Hepatocyte (in vitro differentiated cells): Measurements from ENCODE around the gene NTSR1. TPM values are rescaled to one million over a fixed set of nuclear protein-coding genes. Genes with fewer than 3 reads are reported as not detected.

ENCODE experiments used
- DNase-seq: peaks from one replicate; pipeline ENCODE4 v3.0.0-alpha.2; 2016; ENCODE audit warnings: low spot score
- H2AFZ ChIP-seq: fragments of 200-600 bp; sonication (generic); 2 replicates; pipeline ENCODE4 v1.6.0; 2016; ENCODE audit warnings: antibody characterized with exemption, mild to moderate bottlenecking
- H3K27ac ChIP-seq: fragments of 200-600 bp; sonication (generic); 2 replicates; pipeline ENCODE4 v1.5.1; 2016; ENCODE audit warnings: mild to moderate bottlenecking
- H3K27me3 ChIP-seq: fragments of 200-600 bp; sonication (generic); 2 replicates; pipeline ENCODE4 v1.6.1; 2016
- H3K36me3 ChIP-seq: fragments of 200-600 bp; sonication (generic); replicated peaks from 2 replicates; pipeline ENCODE4 v1.5.1; 2016; ENCODE audit warnings: low read depth; ENCODE audit not compliant: insufficient read depth
- H3K4me1 ChIP-seq: fragments of 200-600 bp; sonication (generic); 2 replicates; pipeline ENCODE4 v1.5.1; 2016; ENCODE audit warnings: mild to moderate bottlenecking, moderate library complexity; ENCODE audit not compliant: insufficient read depth
- H3K4me2 ChIP-seq: fragments of 200-600 bp; sonication (generic); 2 replicates; pipeline ENCODE4 v1.6.0; 2016
- H3K4me3 ChIP-seq: fragments of 200-600 bp; sonication (generic); 2 replicates; pipeline ENCODE4 v1.5.1; 2016; ENCODE audit warnings: mild to moderate bottlenecking
- H3K79me2 ChIP-seq: fragments of 200-600 bp; sonication (generic); 2 replicates; pipeline ENCODE4 v1.6.0; 2017; ENCODE audit warnings: mild to moderate bottlenecking
- H3K9me2 ChIP-seq: fragments of 200-600 bp; sonication (generic); replicated peaks from 2 replicates; pipeline ENCODE4 v1.6.0; 2017; ENCODE audit warnings: mild to moderate bottlenecking; ENCODE audit not compliant: insufficient read depth
- H3K9me3 ChIP-seq: fragments of 200-600 bp; sonication (generic); 2 replicates; pipeline ENCODE4 v1.5.1; 2016; ENCODE audit warnings: low read depth, mild to moderate bottlenecking
- H4K20me1 ChIP-seq: fragments of 200-600 bp; sonication (generic); 2 replicates; pipeline ENCODE4 v1.6.0; 2016; ENCODE audit warnings: mild to moderate bottlenecking; ENCODE audit not compliant: insufficient read depth, poor library complexity, severe bottlenecking
- EZH2 ChIP-seq: fragments of 200-600 bp; sonication (generic); IDR thresholded peaks from 2 replicates; pipeline ENCODE4 v1.6.1; 2016; ENCODE audit warnings: antibody characterized with exemption, mild to moderate bottlenecking, borderline replicate concordance
- EZH2phosphoT487 ChIP-seq: fragments of 200-600 bp; sonication (generic); IDR thresholded peaks from one replicate; pipeline ENCODE4 v1.6.1; 2018; ENCODE audit warnings: antibody characterized with exemption, mild to moderate bottlenecking, low read depth, moderate library complexity; ENCODE audit not compliant: unreplicated experiment, severe bottlenecking
- WGBS: methylation state at CpG from one replicate; pipeline ENCODE4 v1.1.6; 2016; ENCODE audit warnings: low lambda C conversion rate; ENCODE audit errors: missing lambda C conversion rate; 5-methylcytosine and 5-hydroxymethylcytosine counted together
- polyA plus RNA-seq: library from polyadenylated mRNA; unstranded; fragments of >200 nt; fragmentation: Nextera tagmentation; extraction: Ambion mirVana; gene quantifications from 2 replicates; pipeline ENCODE4 v1.2.1, GENCODE V29; 2016
- total RNA-seq: library from RNA; depleted of rRNA; stranded (reverse); fragments of >200 nt; gene quantifications from 2 replicates; pipeline ENCODE4 v1.2.3, GENCODE V29; 2014
- TF ChIP-seq, protein P1 (sequence below): fragments of 200-600 bp; sonication (generic); IDR thresholded peaks from 2 replicates; pipeline ENCODE4 v1.5.1; 2016; ENCODE audit warnings: antibody characterized with exemption, mild to moderate bottlenecking; ENCODE audit not compliant: poor library complexity

NTSR1 gene
- total and polyA plus RNA-seq, 2 experiments from 2014 or later, result 0.37 TPM; not detected in 1

DNA sequence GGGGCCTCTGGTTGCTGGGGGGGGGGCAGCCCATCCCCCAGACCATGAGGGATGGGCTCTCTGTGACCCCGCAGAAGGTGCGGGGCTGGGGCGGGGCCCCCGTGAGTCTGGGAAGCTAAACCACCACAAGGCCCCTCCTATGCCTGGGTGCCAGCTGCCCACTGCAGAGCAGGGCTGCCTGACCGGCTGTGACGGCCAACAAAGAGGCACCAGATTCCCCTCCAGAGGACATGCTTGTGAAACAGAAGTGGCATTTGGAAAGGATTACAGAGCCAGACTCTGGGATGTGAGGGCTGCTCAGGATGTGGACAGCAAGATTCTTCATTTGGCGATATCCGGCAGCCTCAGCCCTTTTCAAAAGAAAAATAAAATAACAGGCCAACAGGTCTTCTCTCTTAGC is 16.5 kb upstream of the NTSR1 start:
- Histone ChIP-seq H4K20me1 (no peaks in the 10 kb centered on the region), H3K4me3 (no peak overlapping the region), H3K4me2 (no peak overlapping the region), H3K27ac (no peak overlapping the region), H2AFZ (no peak overlapping the region), H3K27me3 (no peaks in the 10 kb centered on the region), H3K79me2 (no peaks in the 10 kb centered on the region), H3K36me3 (no peaks in the 10 kb centered on the region), H3K4me1 (no peaks in the 10 kb centered on the region), H3K9me2 (no peaks in the 10 kb centered on the region), H3K9me3 (no peaks in the 10 kb centered on the region)
- TF ChIP-seq EZH2phosphoT487 (no peak), EZH2 (no peak)
- TF ChIP-seq, protein P1, sequence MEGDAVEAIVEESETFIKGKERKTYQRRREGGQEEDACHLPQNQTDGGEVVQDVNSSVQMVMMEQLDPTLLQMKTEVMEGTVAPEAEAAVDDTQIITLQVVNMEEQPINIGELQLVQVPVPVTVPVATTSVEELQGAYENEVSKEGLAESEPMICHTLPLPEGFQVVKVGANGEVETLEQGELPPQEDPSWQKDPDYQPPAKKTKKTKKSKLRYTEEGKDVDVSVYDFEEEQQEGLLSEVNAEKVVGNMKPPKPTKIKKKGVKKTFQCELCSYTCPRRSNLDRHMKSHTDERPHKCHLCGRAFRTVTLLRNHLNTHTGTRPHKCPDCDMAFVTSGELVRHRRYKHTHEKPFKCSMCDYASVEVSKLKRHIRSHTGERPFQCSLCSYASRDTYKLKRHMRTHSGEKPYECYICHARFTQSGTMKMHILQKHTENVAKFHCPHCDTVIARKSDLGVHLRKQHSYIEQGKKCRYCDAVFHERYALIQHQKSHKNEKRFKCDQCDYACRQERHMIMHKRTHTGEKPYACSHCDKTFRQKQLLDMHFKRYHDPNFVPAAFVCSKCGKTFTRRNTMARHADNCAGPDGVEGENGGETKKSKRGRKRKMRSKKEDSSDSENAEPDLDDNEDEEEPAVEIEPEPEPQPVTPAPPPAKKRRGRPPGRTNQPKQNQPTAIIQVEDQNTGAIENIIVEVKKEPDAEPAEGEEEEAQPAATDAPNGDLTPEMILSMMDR, result no peak
- no peak for DNase-seq
- WGBS, result 80% methylated on average over 6 of the region's 8 CpGs

DNA sequence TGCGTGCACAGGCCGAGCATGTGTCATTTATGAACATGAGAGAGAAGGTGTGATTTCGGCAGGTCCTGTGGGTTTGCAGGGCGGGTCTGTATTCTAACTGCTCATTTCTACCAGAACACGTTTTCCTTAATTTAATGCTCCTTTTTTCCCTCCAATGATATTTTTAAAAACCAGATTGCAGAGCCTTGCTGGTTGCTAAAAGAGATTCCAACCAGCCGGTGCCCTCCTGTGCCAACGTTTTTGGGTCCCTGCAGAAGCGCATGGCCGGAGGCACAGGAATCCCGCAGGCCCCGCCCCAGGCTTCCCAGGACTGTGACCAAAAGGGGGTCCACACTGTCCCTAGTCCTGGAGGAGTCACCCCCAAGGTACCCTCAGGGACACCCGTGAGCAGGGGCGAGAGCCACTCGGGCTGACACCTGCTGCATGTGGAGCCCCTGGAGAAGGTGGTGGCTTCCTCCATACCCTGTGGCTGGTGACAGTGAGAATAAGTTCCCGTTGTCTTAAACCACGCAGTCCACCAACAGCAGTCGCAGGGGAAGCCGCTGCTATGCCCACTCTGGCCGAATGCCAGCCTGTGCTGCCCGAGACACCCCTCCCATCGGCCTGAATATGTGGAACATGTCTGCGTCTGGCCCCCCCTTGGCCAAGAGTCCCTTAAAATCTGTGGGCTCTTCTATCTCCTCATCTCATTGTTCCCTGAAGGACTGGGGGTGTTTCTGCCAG is 15.7 kb upstream of the NTSR1 start:
- Histone ChIP-seq H3K27me3 (no peaks in the 10 kb centered on the region), H3K9me3 (no peaks in the 10 kb centered on the region), H3K4me1 (no peaks in the 10 kb centered on the region), H3K4me2 (no peak overlapping the region), H4K20me1 (no peaks in the 10 kb centered on the region), H3K9me2 (no peaks in the 10 kb centered on the region), H3K79me2 (no peaks in the 10 kb centered on the region), H2AFZ (no peak overlapping the region), H3K4me3 (no peak overlapping the region), H3K36me3 (no peaks in the 10 kb centered on the region), H3K27ac (no peak overlapping the region)
- WGBS, result 91% methylated on average over 21 of the region's 22 CpGs
- TF ChIP-seq, protein P1, result no peak
- no peak for TF ChIP-seq EZH2phosphoT487
- TF ChIP-seq EZH2, result no peak
- DNase-seq, result no peak

DNA sequence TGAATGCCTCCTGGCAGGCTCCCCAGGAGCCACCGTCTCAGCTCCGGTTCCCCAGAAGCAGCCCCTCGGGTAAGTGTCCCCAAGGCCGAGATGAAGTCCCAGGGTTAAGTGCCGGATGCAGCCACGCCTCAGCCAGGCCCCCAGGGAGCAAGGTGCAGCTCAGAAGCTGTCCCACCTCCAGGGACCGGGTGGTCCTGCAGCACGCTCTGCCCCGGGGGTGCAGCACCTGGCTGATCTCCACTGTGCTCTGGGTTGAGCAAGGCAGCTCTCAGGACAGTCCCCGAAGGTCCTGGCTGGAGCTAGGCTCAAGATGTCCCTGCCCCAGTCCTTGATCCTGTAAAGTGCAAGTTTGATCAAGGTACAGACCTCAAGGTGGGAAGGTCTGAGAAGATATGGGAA is 15.1 kb upstream of the NTSR1 start:
- no peak overlapping the region for H3K4me3 ChIP-seq
- H3K4me1 ChIP-seq, result no peaks in the 10 kb centered on the region
- no peak overlapping the region for H3K27ac ChIP-seq
- no peaks in the 10 kb centered on the region for H3K36me3 ChIP-seq
- H4K20me1 ChIP-seq, result no peaks in the 10 kb centered on the region
- no peaks in the 10 kb centered on the region for H3K9me3 ChIP-seq
- TF ChIP-seq EZH2 (no peak), EZH2phosphoT487 (no peak)
- TF ChIP-seq, protein P1, result no peak
- 88% methylated on average over 10 of the region's 10 CpGs for WGBS
- H3K9me2 ChIP-seq, result no peaks in the 10 kb centered on the region
- no peak for DNase-seq
- no peaks in the 10 kb centered on the region for H3K27me3 ChIP-seq
- H3K4me2 ChIP-seq, result no peak overlapping the region
- no peak overlapping the region for H2AFZ ChIP-seq
- no peaks in the 10 kb centered on the region for H3K79me2 ChIP-seq
